Measurements from ENCODE around the gene OSBPL10. TPM values are rescaled to one million over a fixed set of nuclear protein-coding genes. Genes with fewer than 3 reads are reported as not detected.
"Not testable (repeated sequence)": the region's sequence is repeated elsewhere in the genome, so short reads cannot be mapped to it uniquely, and the experiment has no call there.

OSBPL10 gene
- total RNA-seq, 1 donor from 2014 or later = 45.4 TPM

DNA sequence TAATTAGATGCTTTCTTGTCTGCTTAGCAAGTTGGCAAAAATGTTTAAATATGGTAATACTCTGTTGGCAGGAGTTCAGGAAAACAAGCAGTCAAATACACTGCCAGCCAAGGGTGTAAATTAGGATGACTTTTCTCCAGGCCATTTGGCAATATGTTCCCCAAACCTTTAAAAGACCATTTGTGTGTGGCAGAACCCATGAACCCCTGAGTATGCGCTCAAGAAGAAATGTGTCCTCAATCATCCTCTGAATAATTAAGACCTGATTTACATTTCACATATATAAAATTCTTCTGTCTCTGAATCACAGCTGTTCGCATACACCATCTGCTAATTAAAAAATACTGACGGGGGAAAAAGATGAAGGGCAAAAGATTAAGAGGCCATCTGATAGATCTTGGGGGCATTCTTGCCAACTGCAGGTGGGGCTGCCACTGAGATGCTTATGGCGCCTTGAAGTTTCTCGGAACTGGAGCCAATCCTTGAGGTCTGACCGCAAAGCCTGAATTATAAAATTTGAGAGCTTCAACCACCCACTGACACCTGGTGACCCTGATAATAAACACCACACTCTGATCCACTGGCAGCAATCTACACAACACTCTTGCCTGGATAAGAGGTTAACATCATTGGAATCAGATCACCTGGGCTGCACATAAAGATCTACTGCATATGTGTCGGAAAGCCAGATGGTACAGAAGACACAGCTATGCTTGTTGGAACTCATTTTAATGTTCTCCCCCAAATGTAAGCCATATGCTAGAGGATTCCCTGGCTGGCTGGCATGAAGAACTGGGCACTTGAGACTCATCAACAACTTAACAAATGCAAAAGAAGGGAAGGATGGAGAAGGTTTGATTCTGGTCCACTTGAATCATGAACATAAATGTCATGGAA is 190.6 kb downstream of the OSBPL10 start:
- Mint-ChIP-seq H3K4me3 (ENCODE audit: unreplicated experiment) (no peak overlapping the region), H3K27ac (ENCODE audit: unreplicated experiment) (no peak overlapping the region), H3K27me3 (ENCODE audit: low read depth) (no peaks in the 10 kb centered on the region), H3K9me3 (ENCODE audit: low read depth) (no peaks in the 10 kb centered on the region), H3K4me1 (ENCODE audit: low read depth) (peaks cover 55% of the 10 kb centered on the region), H3K36me3 (ENCODE audit: low read depth) (no peaks in the 10 kb centered on the region)
- no peak for DNase-seq (ENCODE audit: low spot score)
- no peak for TF ChIP-seq CTCF (IDR thresholded peaks at IDR 0.05)

DNA sequence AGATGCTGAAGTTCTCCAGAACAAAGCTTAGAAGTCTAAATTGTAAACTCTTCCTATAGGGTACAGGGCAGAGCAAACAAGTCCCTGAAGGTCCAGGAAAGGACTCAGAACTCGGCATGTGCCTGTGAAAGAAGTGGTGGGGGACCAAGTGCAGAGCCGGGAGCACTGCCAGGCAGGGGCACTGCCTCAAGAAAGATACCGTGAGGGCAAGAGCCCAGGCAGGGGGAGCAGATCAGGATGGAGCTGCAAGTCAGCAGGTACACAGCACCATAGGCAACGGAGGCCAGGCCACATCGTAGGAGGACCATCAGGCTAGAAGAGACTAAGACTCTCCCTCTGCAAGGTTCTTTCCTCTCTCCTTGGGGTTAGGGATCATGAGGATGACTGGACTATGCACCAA is 191.6 kb downstream of the OSBPL10 start:
- Mint-ChIP-seq H3K9me3 (ENCODE audit: low read depth) (no peaks in the 10 kb centered on the region), H3K4me1 (ENCODE audit: low read depth) (peaks cover 52% of the 10 kb centered on the region), H3K36me3 (ENCODE audit: low read depth) (no peaks in the 10 kb centered on the region), H3K27ac (ENCODE audit: unreplicated experiment) (peak overlapping the region; percentile 58), H3K27me3 (ENCODE audit: low read depth) (no peaks in the 10 kb centered on the region), H3K4me3 (ENCODE audit: unreplicated experiment) (no peak overlapping the region)
- DNase-seq (ENCODE audit: low spot score) = no peak
- TF ChIP-seq CTCF (IDR thresholded peaks at IDR 0.05) = no peak

GRCh38 chr3:31785734-31786133 is 195.3 kb downstream of the OSBPL10 start:
- H3K9me3 Mint-ChIP-seq (ENCODE audit: low read depth) = no peaks in the 10 kb centered on the region
- no peak for TF ChIP-seq CTCF (IDR thresholded peaks at IDR 0.05)
- no peak overlapping the region for H3K4me3 Mint-ChIP-seq (ENCODE audit: unreplicated experiment)
- peaks cover 16% of the 10 kb centered on the region for H3K4me1 Mint-ChIP-seq (ENCODE audit: low read depth)
- H3K27me3 Mint-ChIP-seq (ENCODE audit: low read depth) = no peaks in the 10 kb centered on the region
- no peaks in the 10 kb centered on the region for H3K36me3 Mint-ChIP-seq (ENCODE audit: low read depth)
- DNase-seq (ENCODE audit: low spot score) = no peak
- no peak overlapping the region for H3K27ac Mint-ChIP-seq (ENCODE audit: unreplicated experiment)

DNA sequence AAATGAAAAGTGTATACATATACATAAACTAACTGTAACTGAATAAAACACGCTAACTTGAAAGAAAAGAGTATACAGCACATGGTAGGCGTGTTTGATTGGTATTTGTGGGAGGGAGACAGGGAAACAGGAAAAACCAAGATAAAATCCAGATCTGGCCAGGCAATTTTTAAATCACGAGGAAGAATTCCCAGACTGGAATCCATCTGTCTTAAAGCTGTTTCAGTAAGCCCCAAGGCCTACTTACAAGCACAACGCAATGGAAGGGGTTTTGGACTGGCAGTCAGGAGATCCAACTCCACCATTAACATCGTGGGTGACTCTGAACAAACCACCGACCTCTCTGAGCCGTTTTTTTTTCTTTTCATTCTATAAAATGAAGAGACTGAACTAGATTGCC is 195.8 kb downstream of the OSBPL10 start:
- TF ChIP-seq CTCF (IDR thresholded peaks at IDR 0.05) = no peak
- Mint-ChIP-seq H3K27me3 (ENCODE audit: low read depth) (no peaks in the 10 kb centered on the region), H3K9me3 (ENCODE audit: low read depth) (no peaks in the 10 kb centered on the region), H3K36me3 (ENCODE audit: low read depth) (no peaks in the 10 kb centered on the region), H3K4me3 (ENCODE audit: unreplicated experiment) (no peak overlapping the region), H3K4me1 (ENCODE audit: low read depth) (peaks cover 12% of the 10 kb centered on the region), H3K27ac (ENCODE audit: unreplicated experiment) (no peak overlapping the region)
- DNase-seq (ENCODE audit: low spot score) = no peak

DNA sequence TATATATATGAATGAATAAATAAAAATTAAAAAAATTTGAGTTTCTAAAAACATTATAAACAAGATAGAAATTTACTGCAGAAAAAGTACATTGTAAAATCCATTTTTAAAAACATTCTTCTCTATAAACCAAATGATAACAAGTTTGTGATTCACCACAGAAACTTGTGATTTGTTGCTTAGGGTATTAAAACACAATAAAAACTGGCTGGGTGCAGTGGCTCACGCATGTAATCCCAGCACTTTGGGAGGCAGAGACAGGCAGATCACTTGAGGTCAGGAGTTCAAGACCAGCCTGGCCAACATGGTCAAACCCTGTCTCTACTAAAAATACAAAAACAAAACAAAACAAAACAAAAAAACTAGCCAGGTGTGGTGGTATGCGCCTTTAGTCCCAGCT is 197.2 kb downstream of the OSBPL10 start:
- not testable (repeated sequence) for H3K4me3 Mint-ChIP-seq (ENCODE audit: unreplicated experiment); DNase-seq (ENCODE audit: low spot score); H3K9me3 Mint-ChIP-seq (ENCODE audit: low read depth); H3K4me1 Mint-ChIP-seq (ENCODE audit: low read depth); H3K27me3 Mint-ChIP-seq (ENCODE audit: low read depth); H3K27ac Mint-ChIP-seq (ENCODE audit: unreplicated experiment); H3K36me3 Mint-ChIP-seq (ENCODE audit: low read depth)

- H3K36me3 Mint-ChIP-seq (ENCODE audit: low read depth); H3K27me3 Mint-ChIP-seq (ENCODE audit: low read depth); DNase-seq (ENCODE audit: low spot score); H3K27ac Mint-ChIP-seq (ENCODE audit: unreplicated experiment); H3K4me3 Mint-ChIP-seq (ENCODE audit: unreplicated experiment); H3K4me1 Mint-ChIP-seq (ENCODE audit: low read depth): not testable (repeated sequence)
- H3K9me3 Mint-ChIP-seq (ENCODE audit: low read depth) = peaks cover 10% of the 10 kb centered on the region
Observed at GRCh38 chr3:31782306-31782705, 198.8 kb downstream of the OSBPL10 start.
